Measurements from ENCODE around the gene VPS35.

DNA sequence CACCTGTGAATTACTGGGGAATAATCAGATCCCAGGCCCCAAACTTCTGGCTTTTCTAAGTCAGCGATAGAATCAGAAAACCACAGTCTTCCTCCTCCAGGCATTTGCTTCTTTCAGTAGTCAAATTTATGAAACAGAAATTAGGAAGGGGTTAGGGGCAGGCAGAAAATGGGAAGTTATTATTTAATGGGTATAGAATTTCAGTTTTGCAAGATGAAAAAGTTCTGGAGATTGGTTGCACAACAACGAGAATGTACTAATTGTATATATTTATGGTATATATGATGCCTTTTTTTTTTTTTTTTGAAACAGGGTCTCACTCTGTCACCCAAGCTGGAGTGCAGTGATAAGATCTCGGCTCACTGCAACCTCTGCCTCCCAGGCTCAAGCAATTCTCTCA is 23.9 kb upstream of the VPS35 start:
- TF ChIP-seq CTCF (IDR thresholded peaks at IDR 0.05) = no peak
- TF ChIP-seq POLR2A (IDR thresholded peaks at IDR 0.05) = no peak
